Thoracic aorta (tissue), 2 donors: ENCODE results near the gene ZNF879. TPM values are rescaled to one million over a fixed set of nuclear protein-coding genes. Genes with fewer than 3 reads are reported as not detected.

ENCODE experiments used
- ATAC-seq: fragments of 150-250 bp; one replicate; pipeline ENCODE4 v1.8.0; 2017; ENCODE audit warnings: low read depth; ENCODE audit not compliant: insufficient number of reproducible peaks, low FRiP score
- DNase-seq: peaks from one replicate; pipeline ENCODE4 v3.0.0-alpha.2; 2020; ENCODE audit warnings: low spot score
- H3K27ac ChIP-seq, 2 donors: fragments of 200-600 bp; sonication (generic); 1 replicate in 1 of 2; 2 replicates in 1 of 2; pipeline ENCODE4 v1.5.1; 2016; ENCODE audit warnings: mild to moderate bottlenecking in 2 of 2, moderate library complexity in 2 of 2
- H3K27me3 ChIP-seq: fragments of 200-600 bp; sonication (generic); replicated peaks from 2 replicates; pipeline ENCODE4 v1.6.0; 2016; ENCODE audit warnings: mild to moderate bottlenecking; ENCODE audit not compliant: insufficient read depth
- H3K36me3 ChIP-seq: fragments of 200-600 bp; sonication (generic); one replicate; pipeline ENCODE4 v1.5.1; 2016
- H3K4me1 ChIP-seq, 2 donors: fragments of 200-600 bp; sonication (generic); 1 replicate in 1 of 2; 2 replicates in 1 of 2; pipeline versions ENCODE4 v1.5.1 to v1.6.0; 2016; ENCODE audit warnings: low read depth in 2 of 2, mild to moderate bottlenecking in 1 of 2; ENCODE audit not compliant: control insufficient read depth in 1 of 2
- H3K4me3 ChIP-seq: fragments of 200-600 bp; sonication (generic); 2 replicates; pipeline ENCODE4 v1.5.1; 2016; ENCODE audit warnings: mild to moderate bottlenecking
- H3K9me3 ChIP-seq: fragments of 200-600 bp; sonication (generic); 2 replicates; pipeline ENCODE4 v1.5.1; 2016
- CTCF ChIP-seq: fragments of 200-600 bp; sonication (generic); IDR thresholded peaks from one replicate; pipeline ENCODE4 v1.5.1; 2019; ENCODE audit warnings: antibody characterized with exemption
- total RNA-seq, 2 donors: library from RNA; depleted of rRNA; stranded (reverse); fragments of >200 nt; gene quantifications; one replicate each; pipeline versions ENCODE4 v1.1.0 to v1.2.3, GENCODE V29; 2016

Gene ZNF879
- total RNA-seq, 2 donors from 2014 or later: 2.6 to 6.3 TPM

- TF ChIP-seq CTCF: no peak
- no peaks in the 10 kb centered on the region for H3K36me3 ChIP-seq
- ATAC-seq (no peak), DNase-seq (no peak)
- H3K27me3 ChIP-seq: no peaks in the 10 kb centered on the region
- no peak overlapping the region for H3K27ac ChIP-seq
- H3K4me3 ChIP-seq: no peak overlapping the region
- no peaks in the 10 kb centered on the region for H3K4me1 ChIP-seq
- peaks cover 47% of the 10 kb centered on the region for H3K9me3 ChIP-seq
Measured at GRCh38 chr5:178986326-178986960, 37.2 kb upstream of the ZNF879 start.

- Histone ChIP-seq H3K36me3 (no peaks in the 10 kb centered on the region), H3K27ac (no peak overlapping the region), H3K27me3 (no peaks in the 10 kb centered on the region), H3K9me3 (peaks cover 39% of the 10 kb centered on the region), H3K4me3 (no peak overlapping the region), H3K4me1 (no peaks in the 10 kb centered on the region)
- TF ChIP-seq CTCF: no peak
- no peak for ATAC-seq
- no peak for DNase-seq
Measured at GRCh38 chr5:178988436-178989220, 35.0 kb upstream of the ZNF879 start.

GRCh38 chr5:178989311-178989710 lies 34.3 kb upstream of the ZNF879 start:
- no peak overlapping the region for H3K4me3 ChIP-seq
- TF ChIP-seq CTCF: no peak
- no peak for DNase-seq
- peaks cover 33% of the 10 kb centered on the region for H3K9me3 ChIP-seq
- no peak for ATAC-seq
- H3K27me3 ChIP-seq: no peaks in the 10 kb centered on the region
- no peak overlapping the region for H3K27ac ChIP-seq
- H3K36me3 ChIP-seq: no peaks in the 10 kb centered on the region
- no peaks in the 10 kb centered on the region for H3K4me1 ChIP-seq

- Histone ChIP-seq H3K9me3 (peaks cover 24% of the 10 kb centered on the region), H3K4me1 (no peaks in the 10 kb centered on the region), H3K36me3 (no peaks in the 10 kb centered on the region), H3K27me3 (no peaks in the 10 kb centered on the region), H3K27ac (no peak overlapping the region), H3K4me3 (no peak overlapping the region)
- no peak for TF ChIP-seq CTCF
- DNase-seq: no peak
- ATAC-seq: no peak
Measured at GRCh38 chr5:178990491-178990890, 33.1 kb upstream of the ZNF879 start.

GRCh38 chr5:178991190-178992145 lies 32.1 kb upstream of the ZNF879 start:
- ATAC-seq (no peak), DNase-seq (no peak)
- H3K4me3 ChIP-seq: no peak overlapping the region
- TF ChIP-seq CTCF: no peak
- H3K4me1 ChIP-seq: no peaks in the 10 kb centered on the region
- no peaks in the 10 kb centered on the region for H3K36me3 ChIP-seq
- H3K27me3 ChIP-seq: no peaks in the 10 kb centered on the region
- H3K9me3 ChIP-seq: peaks cover 15% of the 10 kb centered on the region
- no peak overlapping the region for H3K27ac ChIP-seq
